ENCODE results near the gene ZC3H13.

DNA sequence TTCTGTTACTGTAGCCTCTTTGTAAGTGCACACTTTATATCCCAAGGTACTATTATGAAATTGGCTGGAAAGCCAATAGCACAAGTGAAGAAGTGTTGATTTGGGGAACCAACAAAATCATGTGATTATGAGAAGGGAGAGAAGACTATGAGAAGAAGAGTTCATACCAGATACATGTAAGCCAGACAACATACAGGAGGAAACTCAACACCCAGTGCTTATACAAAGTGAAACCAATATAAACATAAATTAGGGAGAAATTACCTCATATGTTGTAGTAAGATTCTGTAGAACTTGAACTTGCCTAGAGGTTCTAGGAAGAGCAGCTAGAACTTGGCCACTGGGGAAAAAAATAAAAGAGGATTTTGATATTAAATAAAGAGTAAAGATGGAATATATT, 34.9 kb upstream of the ZC3H13 start:
- TF ChIP-seq CTCF (IDR thresholded peaks at IDR 0.05) (no peak), POLR2A (IDR thresholded peaks at IDR 0.05) (no peak)
